ENCODE results near the gene ZNF714.
A peak's percentile ranks its signal among the peaks of the same experiment; 100 is the strongest.

The ZNF714 gene

GRCh38 chr19:21143428-21143827, 61.4 kb downstream of the ZNF714 start:
- DNase-seq (ENCODE audit: low read depth): no peak
- H3K4me3 ChIP-seq (ENCODE audit: low read depth, low read length): no peak overlapping the region
- TF ChIP-seq CTCF (conservative IDR thresholded peaks at IDR 0.05; ENCODE audit: low read depth, low read length): no peak

GRCh38 chr19:21143854-21144253, 61.9 kb downstream of the ZNF714 start:
- DNase-seq (ENCODE audit: low read depth): no peak
- no peak for TF ChIP-seq CTCF (conservative IDR thresholded peaks at IDR 0.05; ENCODE audit: low read depth, low read length)
- no peak overlapping the region for H3K4me3 ChIP-seq (ENCODE audit: low read depth, low read length)

GRCh38 chr19:21147540-21147939, 65.5 kb downstream of the ZNF714 start:
- no peak for TF ChIP-seq CTCF (conservative IDR thresholded peaks at IDR 0.05; ENCODE audit: low read depth, low read length)
- no peak for DNase-seq (ENCODE audit: low read depth)
- H3K4me3 ChIP-seq (ENCODE audit: low read depth, low read length): no peak overlapping the region

DNA sequence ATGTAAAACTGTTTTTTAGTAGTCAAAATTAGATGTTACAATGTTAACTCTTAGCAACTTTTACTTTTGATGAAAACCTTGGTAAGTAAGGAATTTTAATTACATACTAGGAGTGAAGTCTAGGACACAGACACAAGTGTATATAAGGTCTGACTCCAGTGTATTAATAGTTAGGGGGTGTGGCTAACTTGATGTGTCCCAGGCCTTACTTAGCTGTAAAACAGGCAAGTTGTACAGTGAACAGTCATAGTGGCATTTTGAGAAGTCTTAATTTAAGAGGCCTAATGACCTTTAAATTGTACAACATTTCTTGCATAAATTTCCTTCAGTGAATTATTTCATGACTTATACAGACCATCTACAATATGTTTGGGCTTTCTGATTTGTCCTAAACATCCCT, 66.7 kb downstream of the ZNF714 start:
- no peak for TF ChIP-seq CTCF (conservative IDR thresholded peaks at IDR 0.05; ENCODE audit: low read depth, low read length)
- DNase-seq (ENCODE audit: low read depth): no peak
- H3K4me3 ChIP-seq (ENCODE audit: low read depth, low read length): no peak overlapping the region

GRCh38 chr19:21149877-21150276, 67.9 kb downstream of the ZNF714 start:
- DNase-seq (ENCODE audit: low read depth): no peak
- TF ChIP-seq CTCF (conservative IDR thresholded peaks at IDR 0.05; ENCODE audit: low read depth, low read length): no peak
- no peak overlapping the region for H3K4me3 ChIP-seq (ENCODE audit: low read depth, low read length)

DNA sequence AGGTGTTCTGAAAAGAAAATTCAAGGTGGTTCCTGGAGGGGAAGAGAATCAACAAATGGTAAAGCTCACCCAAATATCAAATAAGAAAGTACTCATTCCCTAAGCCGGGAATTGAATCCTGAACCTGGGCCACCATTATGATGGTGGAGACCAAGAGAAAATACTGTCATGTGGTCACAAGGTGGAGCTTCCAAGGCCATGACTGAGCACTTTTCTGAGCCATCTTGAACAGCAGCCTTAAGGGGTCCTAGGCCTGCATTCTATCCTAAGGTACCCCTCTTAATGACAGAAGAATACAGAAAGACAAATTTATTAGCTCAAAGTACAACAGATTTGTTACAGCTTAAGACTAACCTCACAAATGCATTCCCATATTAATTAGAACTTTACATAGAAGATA, 69.5 kb downstream of the ZNF714 start:
- no peak for DNase-seq (ENCODE audit: low read depth)
- no peak overlapping the region for H3K4me3 ChIP-seq (ENCODE audit: low read depth, low read length)
- TF ChIP-seq CTCF (conservative IDR thresholded peaks at IDR 0.05; ENCODE audit: low read depth, low read length): no peak

- DNase-seq (ENCODE audit: low read depth): peak; percentile 69
- H3K4me3 ChIP-seq (ENCODE audit: low read depth, low read length): no peak overlapping the region
- TF ChIP-seq CTCF (conservative IDR thresholded peaks at IDR 0.05; ENCODE audit: low read depth, low read length): no peak
These were observed 76.6 kb downstream of the ZNF714 start for GRCh38 chr19:21158523-21159135.
